Omental fat pad (tissue), 4 donors: ENCODE data around the gene ZDHHC17. TPM values are rescaled to one million over a fixed set of nuclear protein-coding genes. Genes with fewer than 3 reads are reported as not detected.

Experiments used
- ATAC-seq: fragments of 150-250 bp; one replicate; pipeline ENCODE4 v1.9.1; 2016; ENCODE audit warnings: mild to moderate bottlenecking, moderate library complexity; ENCODE audit not compliant: low FRiP score
- DNase-seq: peaks from one replicate; pipeline ENCODE4 v3.0.0-alpha.2; 2019; ENCODE audit warnings: low spot score
- CTCF ChIP-seq, 3 donors: fragments of 450-650 bp; IDR thresholded peaks; one replicate each; pipeline ENCODE4 v1.5.1; 2016 to 2017; ENCODE audit warnings: antibody characterized with exemption in 3 of 3, mild to moderate bottlenecking in 3 of 3, moderate library complexity in 2 of 3
- total RNA-seq, 4 donors: library from RNA; depleted of rRNA; stranded (reverse); fragments of >200 nt; gene quantifications; one replicate each; pipeline ENCODE4 v1.1.0, GENCODE V29; 2016

Gene ZDHHC17
- total RNA-seq, 4 donors from 2014 or later: 27.7 to 69.0 (median 34.7) TPM

DNA sequence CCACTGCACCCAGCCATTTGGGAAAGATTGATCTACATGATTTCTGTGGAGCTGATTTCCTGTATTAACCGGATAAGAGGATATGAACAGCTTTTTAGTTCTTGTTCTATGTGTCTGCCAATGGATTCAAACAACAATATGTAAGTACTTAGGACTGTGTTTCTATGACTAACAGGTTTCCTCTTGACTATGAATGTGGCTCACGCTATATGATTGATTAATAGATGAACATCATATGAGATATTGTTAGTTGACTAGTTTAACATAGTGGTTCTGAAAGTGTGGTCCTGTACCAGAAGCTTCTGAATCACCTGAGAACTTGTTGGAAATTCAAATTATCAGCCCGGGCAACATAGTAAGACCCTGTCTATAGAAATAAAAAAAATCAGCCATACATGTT, 127.7 kb downstream of the ZDHHC17 start:
- DNase-seq (no peak), ATAC-seq (no peak)
- no peak for TF ChIP-seq CTCF (IDR thresholded peaks at IDR 0.05)

- TF ChIP-seq CTCF (IDR thresholded peaks at IDR 0.05): no peak
- no peak for ATAC-seq
- no peak for DNase-seq
Measured at GRCh38 chr12:76895796-76896195, 131.9 kb downstream of the ZDHHC17 start.

- no peak for TF ChIP-seq CTCF (IDR thresholded peaks at IDR 0.05)
- DNase-seq (no peak), ATAC-seq (no peak)
Measured at GRCh38 chr12:76896274-76896673, 132.4 kb downstream of the ZDHHC17 start.

DNA sequence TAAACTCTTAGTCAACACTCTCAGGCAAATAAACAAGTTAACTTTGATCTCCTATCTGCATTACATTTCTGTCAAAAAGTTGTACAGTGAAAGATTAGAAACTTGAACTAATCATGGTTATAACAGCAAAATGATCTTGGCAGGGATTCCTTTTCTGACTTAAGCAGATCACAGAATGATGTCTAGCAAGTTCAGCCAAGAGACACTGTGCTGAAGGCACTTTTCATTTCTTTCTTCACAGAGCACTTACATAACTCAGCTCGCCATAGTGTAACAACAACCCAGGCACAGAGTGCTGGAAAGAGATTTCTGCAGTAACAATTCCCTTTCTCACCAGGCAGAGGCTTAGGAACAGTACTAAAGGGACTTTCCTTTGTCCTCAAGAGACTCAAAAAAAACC, 134.5 kb downstream of the ZDHHC17 start:
- TF ChIP-seq CTCF (IDR thresholded peaks at IDR 0.05): no peak
- DNase-seq: no peak
- ATAC-seq: no peak

DNA sequence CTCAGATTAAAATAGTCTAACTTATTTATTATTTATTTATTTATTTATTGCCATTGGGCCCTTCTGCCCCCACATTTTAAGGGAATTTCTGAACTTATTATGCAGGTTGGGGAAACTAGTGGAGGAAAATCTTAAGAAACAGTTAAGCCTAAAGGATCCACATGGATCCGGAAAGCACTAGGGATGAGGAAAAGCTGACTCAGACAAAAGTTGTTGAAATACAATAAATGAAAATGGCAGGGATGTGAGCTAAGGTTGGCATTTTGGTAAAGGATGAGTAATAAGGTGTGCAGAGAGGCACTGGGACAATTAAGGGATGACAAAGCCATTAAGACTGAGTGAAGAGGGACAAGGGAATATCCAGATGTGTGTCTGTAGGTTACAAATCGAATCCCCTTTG, 135.6 kb downstream of the ZDHHC17 start:
- TF ChIP-seq CTCF (IDR thresholded peaks at IDR 0.05): no peak
- no peak for DNase-seq
- ATAC-seq: no peak

GRCh38 chr12:76901628-76902380, 137.9 kb downstream of the ZDHHC17 start:
- TF ChIP-seq CTCF (IDR thresholded peaks at IDR 0.05): no peak
- ATAC-seq (no peak), DNase-seq (no peak)

Other genes starting within 250 kb of the ZDHHC17 start
- gene OSBPL8, start 204.3 kb upstream of the ZDHHC17 start, total RNA-seq: 10 to 100 TPM; 52.6 to 76.8 (median 65.2) TPM
- gene CSRP2, start 114.9 kb downstream of the ZDHHC17 start, total RNA-seq: 10 to 100 TPM; 14.3 to 49.7 (median 24.4) TPM